Measurements from ENCODE around the gene DIP2A. TPM values are rescaled to one million over a fixed set of nuclear protein-coding genes. Genes with fewer than 3 reads are reported as not detected.

The DIP2A gene
- total and polyA plus RNA-seq, 2 of the 8 experiments (the other 6 are each of a cell fraction or from before 2014, with no cell fraction given): 16.0 to 27.1 TPM

DNA sequence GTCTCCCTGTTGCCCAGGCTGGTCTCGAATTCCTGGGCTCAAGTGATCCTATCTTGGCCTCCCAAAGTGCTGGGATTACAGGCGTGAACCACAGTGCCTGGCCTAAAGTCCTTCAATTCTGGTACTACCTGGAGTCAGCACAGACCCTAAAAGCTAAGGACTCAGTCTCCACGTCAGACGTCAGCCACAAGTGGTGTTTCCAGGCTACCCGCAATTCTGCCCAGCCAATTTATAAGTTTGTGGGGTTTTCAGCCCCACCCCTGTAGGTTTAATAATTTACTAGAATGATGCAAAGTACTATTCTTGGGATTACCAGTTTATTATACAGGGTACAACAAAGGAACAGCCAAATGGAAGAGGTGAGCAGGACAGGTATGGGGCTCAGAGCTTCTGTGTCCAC is 10.6 kb upstream of the DIP2A start (continued):
- TF ChIP-seq, protein P1, sequence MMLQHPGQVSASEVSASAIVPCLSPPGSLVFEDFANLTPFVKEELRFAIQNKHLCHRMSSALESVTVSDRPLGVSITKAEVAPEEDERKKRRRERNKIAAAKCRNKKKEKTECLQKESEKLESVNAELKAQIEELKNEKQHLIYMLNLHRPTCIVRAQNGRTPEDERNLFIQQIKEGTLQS (IDR thresholded peaks at IDR 0.05; ENCODE audit: insufficient read depth, low read depth, low read length): no peak
- TF ChIP-seq, protein P2, sequence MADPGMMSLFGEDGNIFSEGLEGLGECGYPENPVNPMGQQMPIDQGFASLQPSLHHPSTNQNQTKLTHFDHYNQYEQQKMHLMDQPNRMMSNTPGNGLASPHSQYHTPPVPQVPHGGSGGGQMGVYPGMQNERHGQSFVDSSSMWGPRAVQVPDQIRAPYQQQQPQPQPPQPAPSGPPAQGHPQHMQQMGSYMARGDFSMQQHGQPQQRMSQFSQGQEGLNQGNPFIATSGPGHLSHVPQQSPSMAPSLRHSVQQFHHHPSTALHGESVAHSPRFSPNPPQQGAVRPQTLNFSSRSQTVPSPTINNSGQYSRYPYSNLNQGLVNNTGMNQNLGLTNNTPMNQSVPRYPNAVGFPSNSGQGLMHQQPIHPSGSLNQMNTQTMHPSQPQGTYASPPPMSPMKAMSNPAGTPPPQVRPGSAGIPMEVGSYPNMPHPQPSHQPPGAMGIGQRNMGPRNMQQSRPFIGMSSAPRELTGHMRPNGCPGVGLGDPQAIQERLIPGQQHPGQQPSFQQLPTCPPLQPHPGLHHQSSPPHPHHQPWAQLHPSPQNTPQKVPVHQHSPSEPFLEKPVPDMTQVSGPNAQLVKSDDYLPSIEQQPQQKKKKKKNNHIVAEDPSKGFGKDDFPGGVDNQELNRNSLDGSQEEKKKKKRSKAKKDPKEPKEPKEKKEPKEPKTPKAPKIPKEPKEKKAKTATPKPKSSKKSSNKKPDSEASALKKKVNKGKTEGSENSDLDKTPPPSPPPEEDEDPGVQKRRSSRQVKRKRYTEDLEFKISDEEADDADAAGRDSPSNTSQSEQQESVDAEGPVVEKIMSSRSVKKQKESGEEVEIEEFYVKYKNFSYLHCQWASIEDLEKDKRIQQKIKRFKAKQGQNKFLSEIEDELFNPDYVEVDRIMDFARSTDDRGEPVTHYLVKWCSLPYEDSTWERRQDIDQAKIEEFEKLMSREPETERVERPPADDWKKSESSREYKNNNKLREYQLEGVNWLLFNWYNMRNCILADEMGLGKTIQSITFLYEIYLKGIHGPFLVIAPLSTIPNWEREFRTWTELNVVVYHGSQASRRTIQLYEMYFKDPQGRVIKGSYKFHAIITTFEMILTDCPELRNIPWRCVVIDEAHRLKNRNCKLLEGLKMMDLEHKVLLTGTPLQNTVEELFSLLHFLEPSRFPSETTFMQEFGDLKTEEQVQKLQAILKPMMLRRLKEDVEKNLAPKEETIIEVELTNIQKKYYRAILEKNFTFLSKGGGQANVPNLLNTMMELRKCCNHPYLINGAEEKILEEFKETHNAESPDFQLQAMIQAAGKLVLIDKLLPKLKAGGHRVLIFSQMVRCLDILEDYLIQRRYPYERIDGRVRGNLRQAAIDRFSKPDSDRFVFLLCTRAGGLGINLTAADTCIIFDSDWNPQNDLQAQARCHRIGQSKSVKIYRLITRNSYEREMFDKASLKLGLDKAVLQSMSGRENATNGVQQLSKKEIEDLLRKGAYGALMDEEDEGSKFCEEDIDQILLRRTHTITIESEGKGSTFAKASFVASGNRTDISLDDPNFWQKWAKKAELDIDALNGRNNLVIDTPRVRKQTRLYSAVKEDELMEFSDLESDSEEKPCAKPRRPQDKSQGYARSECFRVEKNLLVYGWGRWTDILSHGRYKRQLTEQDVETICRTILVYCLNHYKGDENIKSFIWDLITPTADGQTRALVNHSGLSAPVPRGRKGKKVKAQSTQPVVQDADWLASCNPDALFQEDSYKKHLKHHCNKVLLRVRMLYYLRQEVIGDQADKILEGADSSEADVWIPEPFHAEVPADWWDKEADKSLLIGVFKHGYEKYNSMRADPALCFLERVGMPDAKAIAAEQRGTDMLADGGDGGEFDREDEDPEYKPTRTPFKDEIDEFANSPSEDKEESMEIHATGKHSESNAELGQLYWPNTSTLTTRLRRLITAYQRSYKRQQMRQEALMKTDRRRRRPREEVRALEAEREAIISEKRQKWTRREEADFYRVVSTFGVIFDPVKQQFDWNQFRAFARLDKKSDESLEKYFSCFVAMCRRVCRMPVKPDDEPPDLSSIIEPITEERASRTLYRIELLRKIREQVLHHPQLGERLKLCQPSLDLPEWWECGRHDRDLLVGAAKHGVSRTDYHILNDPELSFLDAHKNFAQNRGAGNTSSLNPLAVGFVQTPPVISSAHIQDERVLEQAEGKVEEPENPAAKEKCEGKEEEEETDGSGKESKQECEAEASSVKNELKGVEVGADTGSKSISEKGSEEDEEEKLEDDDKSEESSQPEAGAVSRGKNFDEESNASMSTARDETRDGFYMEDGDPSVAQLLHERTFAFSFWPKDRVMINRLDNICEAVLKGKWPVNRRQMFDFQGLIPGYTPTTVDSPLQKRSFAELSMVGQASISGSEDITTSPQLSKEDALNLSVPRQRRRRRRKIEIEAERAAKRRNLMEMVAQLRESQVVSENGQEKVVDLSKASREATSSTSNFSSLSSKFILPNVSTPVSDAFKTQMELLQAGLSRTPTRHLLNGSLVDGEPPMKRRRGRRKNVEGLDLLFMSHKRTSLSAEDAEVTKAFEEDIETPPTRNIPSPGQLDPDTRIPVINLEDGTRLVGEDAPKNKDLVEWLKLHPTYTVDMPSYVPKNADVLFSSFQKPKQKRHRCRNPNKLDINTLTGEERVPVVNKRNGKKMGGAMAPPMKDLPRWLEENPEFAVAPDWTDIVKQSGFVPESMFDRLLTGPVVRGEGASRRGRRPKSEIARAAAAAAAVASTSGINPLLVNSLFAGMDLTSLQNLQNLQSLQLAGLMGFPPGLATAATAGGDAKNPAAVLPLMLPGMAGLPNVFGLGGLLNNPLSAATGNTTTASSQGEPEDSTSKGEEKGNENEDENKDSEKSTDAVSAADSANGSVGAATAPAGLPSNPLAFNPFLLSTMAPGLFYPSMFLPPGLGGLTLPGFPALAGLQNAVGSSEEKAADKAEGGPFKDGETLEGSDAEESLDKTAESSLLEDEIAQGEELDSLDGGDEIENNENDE (IDR thresholded peaks at IDR 0.05; ENCODE audit: insufficient replicate concordance, low read length): no peak
- TF ChIP-seq, protein P3, sequence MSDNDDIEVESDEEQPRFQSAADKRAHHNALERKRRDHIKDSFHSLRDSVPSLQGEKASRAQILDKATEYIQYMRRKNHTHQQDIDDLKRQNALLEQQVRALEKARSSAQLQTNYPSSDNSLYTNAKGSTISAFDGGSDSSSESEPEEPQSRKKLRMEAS (IDR thresholded peaks at IDR 0.05): no peak
- TF ChIP-seq SP4 (IDR thresholded peaks at IDR 0.05; ENCODE audit: low read length) (no peak), RXRA (IDR thresholded peaks at IDR 0.05; ENCODE audit: insufficient read depth, low read depth, low read length) (no peak), GTF2F1 (IDR thresholded peaks at IDR 0.05; ENCODE audit: borderline replicate concordance, low read depth, low read length) (no peak)
